Stimulated activated CD4-positive, alpha-beta T cell treated with anti-CD3 and anti-CD28 coated beads, Interleukin-2, amount 100 ng/mL, for 4 hours (primary cell): ENCODE measurements around the gene BHLHA15.
"Not testable (repeated sequence)": the region's sequence is repeated elsewhere in the genome, so short reads cannot be mapped to it uniquely, and the experiment has no call there.

Experiments
- DNase-seq: peaks from one replicate; pipeline ENCODE4 v3.0.0-alpha.2; 2020; ENCODE audit warnings: low read depth

The BHLHA15 gene

GRCh38 chr7:98210513-98211220 lies 572 bp upstream of the BHLHA15 start:
- DNase-seq, result no peak

GRCh38 chr7:98211676-98212531 lies 665 bp downstream of the BHLHA15 start:
- no peak for DNase-seq

GRCh38 chr7:98212532-98213041 lies 1.3 kb downstream of the BHLHA15 start:
- no peak for DNase-seq

GRCh38 chr7:98213296-98213887 lies 2.2 kb downstream of the BHLHA15 start:
- DNase-seq, result no peak

GRCh38 chr7:98213888-98214810 lies 2.9 kb downstream of the BHLHA15 start:
- DNase-seq, result no peak

GRCh38 chr7:98214811-98215321 lies 3.6 kb downstream of the BHLHA15 start:
- no peak for DNase-seq

GRCh38 chr7:98215561-98216495 lies 4.6 kb downstream of the BHLHA15 start:
- no peak for DNase-seq

- DNase-seq, result no peak
These were observed 5.8 kb downstream of the BHLHA15 start for GRCh38 chr7:98216941-98217622.

GRCh38 chr7:98217623-98218582 lies 6.7 kb downstream of the BHLHA15 start:
- DNase-seq, result no peak

GRCh38 chr7:98219382-98219781 lies 8.1 kb downstream of the BHLHA15 start:
- not testable (repeated sequence) for DNase-seq

GRCh38 chr7:98221611-98222532 lies 10.6 kb downstream of the BHLHA15 start:
- DNase-seq, result no peak

GRCh38 chr7:98222533-98223195 lies 11.4 kb downstream of the BHLHA15 start:
- no peak for DNase-seq

- no peak for DNase-seq
These were observed 12.2 kb downstream of the BHLHA15 start for GRCh38 chr7:98223351-98223897.

- no peak for DNase-seq
These were observed 12.9 kb downstream of the BHLHA15 start for GRCh38 chr7:98223898-98224700.

- DNase-seq, result no peak
These were observed 13.5 kb downstream of the BHLHA15 start for GRCh38 chr7:98224701-98225181.
